Stimulated activated CD8-positive, alpha-beta memory T cell treated with anti-CD3 and anti-CD28 coated beads, Interleukin-2, amount 100 ng/mL, for 1 hour (primary cell): ENCODE measurements around the gene LYAR.

Source experiments
- DNase-seq, 2 donors: peaks; one replicate each; pipeline ENCODE4 v3.0.0-alpha.2; 2020; ENCODE audit warnings: low read depth in 2 of 2

LYAR gene

GRCh38 chr4:4316150-4316495, 26.2 kb upstream of the LYAR start:
- no peak for DNase-seq

- DNase-seq, result no peak
Observed at GRCh38 chr4:4315461-4316149, 25.7 kb upstream of the LYAR start.

GRCh38 chr4:4311193-4311592, 21.2 kb upstream of the LYAR start:
- DNase-seq, result no peak

GRCh38 chr4:4308800-4309441, 19.0 kb upstream of the LYAR start:
- no peak for DNase-seq

GRCh38 chr4:4306920-4307319, 17.0 kb upstream of the LYAR start:
- DNase-seq, result no peak

GRCh38 chr4:4302416-4302815, 12.5 kb upstream of the LYAR start:
- DNase-seq, result no peak

GRCh38 chr4:4302001-4302400, 12.0 kb upstream of the LYAR start:
- no peak for DNase-seq

GRCh38 chr4:4299006-4299405, 9.1 kb upstream of the LYAR start:
- DNase-seq, result no peak

GRCh38 chr4:4296283-4296846, 6.4 kb upstream of the LYAR start:
- no peak for DNase-seq

- no peak for DNase-seq
Observed at GRCh38 chr4:4293279-4293678, 3.3 kb upstream of the LYAR start.

- DNase-seq, result no peak
Observed at GRCh38 chr4:4289597-4289940, 385 bp downstream of the LYAR start.

GRCh38 chr4:4289055-4289454, 899 bp downstream of the LYAR start:
- no peak for DNase-seq

- DNase-seq, result no peak
Observed at GRCh38 chr4:4288098-4288497, 1.9 kb downstream of the LYAR start.

- no peak for DNase-seq
Observed at GRCh38 chr4:4284827-4285618, 4.9 kb downstream of the LYAR start.

GRCh38 chr4:4281787-4282186, 8.2 kb downstream of the LYAR start:
- no peak for DNase-seq

GRCh38 chr4:4277531-4277930, 12.4 kb downstream of the LYAR start:
- DNase-seq, result no peak

GRCh38 chr4:4274226-4274625, 15.7 kb downstream of the LYAR start:
- DNase-seq, result no peak

GRCh38 chr4:4271912-4272311, 18.0 kb downstream of the LYAR start:
- DNase-seq, result no peak

- DNase-seq, result no peak
Observed at GRCh38 chr4:4270529-4270928, 19.4 kb downstream of the LYAR start.

GRCh38 chr4:4269856-4270255, 20.1 kb downstream of the LYAR start:
- DNase-seq, result no peak

GRCh38 chr4:4269331-4269731, 20.6 kb downstream of the LYAR start:
- peak in 1 of 2 donors; percentile 9 for DNase-seq

GRCh38 chr4:4268776-4269175, 21.2 kb downstream of the LYAR start:
- DNase-seq, result no peak

GRCh38 chr4:4267981-4268380, 22.0 kb downstream of the LYAR start:
- DNase-seq, result no peak
